GM12878 (cell line): ENCODE measurements around the gene THBS3. TPM values are rescaled to one million over a fixed set of nuclear protein-coding genes. Genes with fewer than 3 reads are reported as not detected.

ENCODE experiments used
- ATF7 ChIP-seq: fragments of 450-650 bp; IDR thresholded peaks from 2 replicates; pipeline ENCODE4 v1.6.1; 2016; ENCODE audit warnings: low read depth, mild to moderate bottlenecking
- CEBPB ChIP-seq, 2 experiments: fragments of 150-350 bp in 1 of 2; IDR thresholded peaks; 2 replicates each; pipeline ENCODE4 v1.6.1; 2012 to 2014; ENCODE audit warnings: low read depth in 2 of 2, low read length in 2 of 2, borderline replicate concordance in 1 of 2, inconsistent platforms in 1 of 2
- CREM ChIP-seq: IDR thresholded peaks from 2 replicates; pipeline ENCODE4 v1.6.1; 2014; ENCODE audit warnings: antibody characterized with exemption, low read depth
- EP300 ChIP-seq, 2 experiments: fragments of 150-350 bp in 1 of 2; IDR thresholded peaks; 2 replicates each; pipeline ENCODE4 v1.6.1; 2011 to 2012; ENCODE audit warnings: low read depth in 2 of 2, low read length in 2 of 2, borderline replicate concordance in 1 of 2, improper control_type of control experiment in 1 of 2, inconsistent platforms in 1 of 2; ENCODE audit not compliant: control insufficient read depth in 1 of 2
- HCFC1 ChIP-seq: fragments of 150-350 bp; IDR thresholded peaks from 2 replicates; pipeline ENCODE4 v1.6.1; 2014; ENCODE audit warnings: low read length
- HDAC2 ChIP-seq: fragments of 200-600 bp; sonication (generic); IDR thresholded peaks from 2 replicates; pipeline ENCODE4 v1.6.1; 2017
- HDGF ChIP-seq: fragments of 450-650 bp; IDR thresholded peaks from 2 replicates; pipeline ENCODE4 v1.6.1; 2016; ENCODE audit warnings: antibody characterized with exemption
- IKZF1 ChIP-seq: fragments of 450-650 bp; conservative IDR thresholded peaks from 2 replicates; pipeline ENCODE4 v1.6.1; 2017; ENCODE audit warnings: antibody characterized with exemption, mild to moderate bottlenecking
- IKZF2 ChIP-seq, 2 experiments: fragments of 450-650 bp; IDR thresholded peaks; 2 replicates each; pipeline ENCODE4 v1.6.1; 2017; ENCODE audit warnings: mild to moderate bottlenecking in 2 of 2, moderate library complexity in 2 of 2
- MEF2A ChIP-seq: IDR thresholded peaks from 2 replicates; pipeline ENCODE4 v1.6.1; 2011; ENCODE audit warnings: low read depth, mild to moderate bottlenecking, low read length, moderate library complexity; ENCODE audit not compliant: insufficient read depth
- MXI1 ChIP-seq: fragments of 150-350 bp; IDR thresholded peaks from 2 replicates; pipeline ENCODE4 v1.6.1; 2011; ENCODE audit warnings: low read depth, mild to moderate bottlenecking, inconsistent platforms, low read length, improper control_type of control experiment
- MYB ChIP-seq: fragments of 150-350 bp; IDR thresholded peaks from 2 replicates; pipeline ENCODE4 v1.6.1; 2014; ENCODE audit warnings: mild to moderate bottlenecking, low read depth, low read length, borderline replicate concordance
- NBN ChIP-seq: fragments of 450-650 bp; IDR thresholded peaks from 2 replicates; pipeline ENCODE4 v1.6.1; 2016
- RBBP5 ChIP-seq: fragments of 200-600 bp; sonication (generic); conservative IDR thresholded peaks from 2 replicates; pipeline ENCODE4 v1.6.1; 2016
- SIX5 ChIP-seq: IDR thresholded peaks from 2 replicates; pipeline ENCODE4 v1.6.1; 2011; ENCODE audit warnings: mild to moderate bottlenecking, low read depth, low read length, moderate library complexity; ENCODE audit not compliant: severe bottlenecking
- SP1 ChIP-seq: IDR thresholded peaks from one replicate; pipeline ENCODE4 v1.6.1; 2011; ENCODE audit warnings: low read depth, low read length
- SRF ChIP-seq, 2 experiments: IDR thresholded peaks; 2 replicates each; pipeline ENCODE4 v1.6.1; 2011; ENCODE audit warnings: low read depth in 2 of 2, low read length in 2 of 2, mild to moderate bottlenecking in 1 of 2, moderate library complexity in 1 of 2
- STAT1 ChIP-seq: fragments of 450-650 bp; conservative IDR thresholded peaks from 2 replicates; pipeline ENCODE4 v1.6.1; 2014; ENCODE audit warnings: antibody characterized with exemption, mild to moderate bottlenecking
- TAF1 ChIP-seq: IDR thresholded peaks from 2 replicates; pipeline ENCODE4 v1.6.1; 2011; ENCODE audit warnings: mild to moderate bottlenecking, low read depth, low read length, borderline replicate concordance
- TCF3 ChIP-seq: IDR thresholded peaks from 2 replicates; pipeline ENCODE4 v1.6.1; 2012; ENCODE audit warnings: low read depth, mild to moderate bottlenecking, low read length, borderline replicate concordance; ENCODE audit not compliant: insufficient read depth
- TCF7 ChIP-seq: IDR thresholded peaks from 2 replicates; pipeline ENCODE4 v1.6.1; 2014; ENCODE audit warnings: antibody characterized with exemption, borderline replicate concordance
- YY1 ChIP-seq: IDR thresholded peaks from 2 replicates; pipeline ENCODE4 v1.6.1; 2011; ENCODE audit warnings: low read depth, mild to moderate bottlenecking, low read length
- ZNF207 ChIP-seq: fragments of 450-650 bp; IDR thresholded peaks from 2 replicates; pipeline ENCODE4 v1.6.1; 2014; ENCODE audit warnings: antibody characterized with exemption, mild to moderate bottlenecking, borderline replicate concordance
- ZNF622 ChIP-seq: fragments of 450-650 bp; IDR thresholded peaks from 2 replicates; pipeline ENCODE4 v1.6.1; 2017; ENCODE audit warnings: mild to moderate bottlenecking, inconsistent platforms
- polyA plus RNA-seq, 11 experiments: library from polyadenylated mRNA; depleted of rRNA in 4 of 11; unstranded in 6 of 11; stranded (reverse) in 5 of 11; fragments of >200 nt; fragmentation: Nextera tagmentation in 4 of 11; fragmentation: Illumina TruSeq in 1 of 11; extraction: Ambion mirVana in 4 of 11; extraction: Trizol in 1 of 11; gene quantifications; 1 replicate in 1 of 11; 2 replicates in 10 of 11; pipeline versions ENCODE4 v1.2.1 to v1.2.3, GENCODE V29; 2011 to 2016; ENCODE audit warnings: inconsistent platforms in 2 of 11, missing spikeins in 2 of 11, low read depth in 1 of 11
- total RNA-seq, 4 experiments: library from RNA; depleted of rRNA in 3 of 4; stranded (reverse); fragments of >200 nt in 3 of 4; fragmentation: Illumina TruSeq in 1 of 4; extraction: Trizol in 1 of 4; gene quantifications; 2 replicates each; pipeline versions ENCODE4 v1.2.1 to v1.2.3, GENCODE V29; 2013 to 2021
- TF ChIP-seq, protein P1 (sequence below): fragments of 150-350 bp; IDR thresholded peaks from 2 replicates; pipeline ENCODE4 v1.6.1; 2014; ENCODE audit warnings: mild to moderate bottlenecking, low read depth, low read length
- TF ChIP-seq, protein P2 (sequence below): IDR thresholded peaks from 2 replicates; pipeline ENCODE4 v1.6.1; 2012; ENCODE audit warnings: low read depth, low read length, improper control_type of control experiment
- TF ChIP-seq, protein P3 (sequence below): IDR thresholded peaks from 2 replicates; pipeline ENCODE4 v1.6.1; 2011; ENCODE audit warnings: borderline replicate concordance, low read depth, mild to moderate bottlenecking, moderate library complexity, low read length; ENCODE audit not compliant: insufficient read depth, poor library complexity, severe bottlenecking

Gene THBS3
- total and polyA plus RNA-seq, 10 of the 15 experiments (the other 5 are each of a cell fraction or from before 2014, with no cell fraction given) = 0.66 to 3.6 (median 2.0) TPM

DNA sequence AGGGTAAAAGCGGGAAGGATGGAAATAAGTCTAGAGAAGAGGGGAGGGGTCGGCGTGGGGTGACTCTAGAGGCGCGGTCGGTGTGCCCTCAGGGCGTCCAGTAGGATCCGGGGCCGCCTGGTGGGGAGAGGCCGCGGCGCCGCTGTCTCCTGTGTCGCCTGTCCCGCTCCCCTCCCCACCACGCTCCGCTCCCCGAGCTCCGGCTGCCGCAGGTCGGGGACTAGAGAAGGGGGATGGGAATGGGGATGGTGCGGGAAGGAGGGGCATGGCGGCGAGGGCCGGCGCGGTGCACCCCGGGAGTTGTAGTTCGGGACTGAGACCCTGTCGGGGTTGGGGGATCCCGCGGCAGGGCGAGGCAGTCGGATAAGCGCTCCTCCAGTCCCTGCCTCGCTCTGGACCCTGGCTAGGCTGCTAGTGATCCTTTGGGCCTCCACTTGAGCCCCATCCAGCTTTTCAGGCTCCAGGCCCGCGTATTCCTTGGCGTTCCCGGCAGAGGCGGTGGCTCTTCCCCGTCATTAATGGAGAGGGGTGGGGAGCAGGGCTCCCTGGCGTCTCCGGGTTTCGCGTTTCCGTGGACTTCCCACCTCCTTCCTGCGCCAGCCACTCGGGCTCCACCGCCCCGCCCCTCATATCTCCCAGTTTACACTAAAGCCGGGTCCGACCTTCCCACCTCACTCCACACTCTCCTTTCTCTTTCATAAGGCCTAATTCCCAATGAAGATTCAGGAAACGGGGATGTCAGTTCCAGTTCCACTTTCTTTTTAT is 47.7 kb upstream of the THBS3 start, which contains the start of gene ENTREP3 (continued):
- TF ChIP-seq IKZF2 (IDR thresholded peaks at IDR 0.05) (0 out of 4 replicates have a peak, but pooled peaks of 1 of the 2 experiments have one; percentile 6), HDAC2 (no peak), IKZF1 (peak; percentile 88), EP300 (IDR thresholded peaks at IDR 0.05; ENCODE audit: borderline replicate concordance in 1 of 2, control insufficient read depth in 1 of 2, low read depth in 2 of 2, low read length in 2 of 2) (no peak), CEBPB (IDR thresholded peaks at IDR 0.05; ENCODE audit: borderline replicate concordance in 1 of 2, low read depth in 2 of 2, low read length in 2 of 2) (no peak), SIX5 (peak; percentile 84), ZNF622 (no peak), TCF7 (no peak), ATF7 (no peak), ZNF207 (0 out of 2 replicates have a peak, but pooled peaks have one; percentile 60), CREM (peak; percentile 28; the same call in 1 of the 2 replicates), SRF (IDR thresholded peaks at IDR 0.05; ENCODE audit: low read depth in 2 of 2, low read length in 2 of 2) (no peak), NBN (peak; percentile 45; the same call in 1 of the 2 replicates), YY1 (peak; percentile 97), RBBP5 (no peak), MXI1 (0 out of 2 replicates have a peak, but pooled peaks have one; percentile 61), STAT1 (0 out of 2 replicates have a peak, but pooled peaks have one; percentile 54), MEF2A (no peak), HCFC1 (peak; percentile 93), TCF3 (no peak), TAF1 (peak; percentile 62; the same call in 1 of the 2 replicates), SP1 (no peak), MYB (no peak), HDGF (peak; percentile 90)
- TF ChIP-seq, protein P1, sequence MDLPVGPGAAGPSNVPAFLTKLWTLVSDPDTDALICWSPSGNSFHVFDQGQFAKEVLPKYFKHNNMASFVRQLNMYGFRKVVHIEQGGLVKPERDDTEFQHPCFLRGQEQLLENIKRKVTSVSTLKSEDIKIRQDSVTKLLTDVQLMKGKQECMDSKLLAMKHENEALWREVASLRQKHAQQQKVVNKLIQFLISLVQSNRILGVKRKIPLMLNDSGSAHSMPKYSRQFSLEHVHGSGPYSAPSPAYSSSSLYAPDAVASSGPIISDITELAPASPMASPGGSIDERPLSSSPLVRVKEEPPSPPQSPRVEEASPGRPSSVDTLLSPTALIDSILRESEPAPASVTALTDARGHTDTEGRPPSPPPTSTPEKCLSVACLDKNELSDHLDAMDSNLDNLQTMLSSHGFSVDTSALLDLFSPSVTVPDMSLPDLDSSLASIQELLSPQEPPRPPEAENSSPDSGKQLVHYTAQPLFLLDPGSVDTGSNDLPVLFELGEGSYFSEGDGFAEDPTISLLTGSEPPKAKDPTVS = no peak
- TF ChIP-seq, protein P2, sequence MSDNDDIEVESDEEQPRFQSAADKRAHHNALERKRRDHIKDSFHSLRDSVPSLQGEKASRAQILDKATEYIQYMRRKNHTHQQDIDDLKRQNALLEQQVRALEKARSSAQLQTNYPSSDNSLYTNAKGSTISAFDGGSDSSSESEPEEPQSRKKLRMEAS = peak; percentile 59
- TF ChIP-seq, protein P3, sequence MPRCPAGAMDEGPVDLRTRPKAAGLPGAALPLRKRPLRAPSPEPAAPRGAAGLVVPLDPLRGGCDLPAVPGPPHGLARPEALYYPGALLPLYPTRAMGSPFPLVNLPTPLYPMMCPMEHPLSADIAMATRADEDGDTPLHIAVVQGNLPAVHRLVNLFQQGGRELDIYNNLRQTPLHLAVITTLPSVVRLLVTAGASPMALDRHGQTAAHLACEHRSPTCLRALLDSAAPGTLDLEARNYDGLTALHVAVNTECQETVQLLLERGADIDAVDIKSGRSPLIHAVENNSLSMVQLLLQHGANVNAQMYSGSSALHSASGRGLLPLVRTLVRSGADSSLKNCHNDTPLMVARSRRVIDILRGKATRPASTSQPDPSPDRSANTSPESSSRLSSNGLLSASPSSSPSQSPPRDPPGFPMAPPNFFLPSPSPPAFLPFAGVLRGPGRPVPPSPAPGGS = peak; percentile 23
